BE2C (cell line): ENCODE measurements around the gene DPEP2.
"Not testable (repeated sequence)": the region's sequence is repeated elsewhere in the genome, so short reads cannot be mapped to it uniquely, and the experiment has no call there.

Experiments used
- DNase-seq: peaks from one replicate; pipeline ENCODE4 v3.0.0-alpha.2; 2020
- H3K27me3 ChIP-seq: fragments of 250-450 bp; sonication (Bioruptor Pico); 2 replicates; pipeline ENCODE4 v1.5.1; 2020; ENCODE audit warnings: mild to moderate bottlenecking
- H3K36me3 ChIP-seq: fragments of 250-450 bp; sonication (Bioruptor Pico); 2 replicates; pipeline ENCODE4 v1.5.1; 2020; ENCODE audit warnings: mild to moderate bottlenecking
- H3K4me1 ChIP-seq: fragments of 250-450 bp; sonication (Bioruptor Pico); 2 replicates; pipeline ENCODE4 v1.5.1; 2020
- H3K4me3 ChIP-seq: 2 replicates; pipeline ENCODE4 v1.5.1; 2011; ENCODE audit warnings: low read depth, low read length
- H3K9me3 ChIP-seq: fragments of 250-450 bp; sonication (Bioruptor Pico); 2 replicates; pipeline ENCODE4 v1.5.1; 2020
- CTCF ChIP-seq: IDR thresholded peaks from 2 replicates; pipeline ENCODE4 v1.5.1; 2012; ENCODE audit warnings: mild to moderate bottlenecking, low read depth, low read length

The DPEP2 gene

GRCh38 chr16:67996666-67997065, 2.6 kb downstream of the DPEP2 start:
- no peak for TF ChIP-seq CTCF
- Histone ChIP-seq H3K4me1 (no peaks in the 10 kb centered on the region), H3K4me3 (no peak overlapping the region), H3K9me3 (no peaks in the 10 kb centered on the region; the same call in 1 of the 2 replicates), H3K36me3 (no peaks in the 10 kb centered on the region), H3K27me3 (no peaks in the 10 kb centered on the region)
- no peak for DNase-seq

GRCh38 chr16:67995423-67995822, 3.9 kb downstream of the DPEP2 start:
- DNase-seq, result no peak

GRCh38 chr16:67994040-67994408, 5.3 kb downstream of the DPEP2 start:
- not testable (repeated sequence) for H3K9me3 ChIP-seq, H3K4me3 ChIP-seq, DNase-seq, H3K4me1 ChIP-seq, H3K36me3 ChIP-seq, H3K27me3 ChIP-seq

More at GRCh38 chr16:67995423-67995822, 3.9 kb downstream of the DPEP2 start:
- no peaks in the 10 kb centered on the region for H3K36me3 ChIP-seq
- H3K4me3 ChIP-seq, result no peak overlapping the region
- TF ChIP-seq CTCF, result no peak
- no peaks in the 10 kb centered on the region; the same call in 1 of the 2 replicates for H3K9me3 ChIP-seq
- no peaks in the 10 kb centered on the region for H3K4me1 ChIP-seq
- no peaks in the 10 kb centered on the region for H3K27me3 ChIP-seq

- peak; percentile 83 for DNase-seq
- no peaks in the 10 kb centered on the region for H3K36me3 ChIP-seq
- TF ChIP-seq CTCF, result peak; percentile 88
- H3K4me1 ChIP-seq, result no peaks in the 10 kb centered on the region
- H3K9me3 ChIP-seq, result no peaks in the 10 kb centered on the region
- H3K27me3 ChIP-seq, result no peaks in the 10 kb centered on the region
- H3K4me3 ChIP-seq, result no peak overlapping the region; the same call in 1 of the 2 replicates
Observed at GRCh38 chr16:67993207-67994039, 5.9 kb downstream of the DPEP2 start.

GRCh38 chr16:67992661-67993206, 6.5 kb downstream of the DPEP2 start:
- TF ChIP-seq CTCF, result no peak
- H3K9me3 ChIP-seq, result no peaks in the 10 kb centered on the region
- H3K27me3 ChIP-seq, result no peaks in the 10 kb centered on the region
- H3K36me3 ChIP-seq, result no peaks in the 10 kb centered on the region
- no peak overlapping the region for H3K4me3 ChIP-seq
- no peak for DNase-seq
- no peaks in the 10 kb centered on the region for H3K4me1 ChIP-seq

- H3K36me3 ChIP-seq, result no peaks in the 10 kb centered on the region
- no peak for TF ChIP-seq CTCF
- H3K9me3 ChIP-seq, result no peaks in the 10 kb centered on the region
- DNase-seq, result no peak
- H3K27me3 ChIP-seq, result no peaks in the 10 kb centered on the region
- H3K4me1 ChIP-seq, result no peaks in the 10 kb centered on the region
- H3K4me3 ChIP-seq, result no peak overlapping the region
Observed at GRCh38 chr16:67990018-67990386, 9.3 kb downstream of the DPEP2 start.
